ENCODE measurements around the gene CATSPERD.

CATSPERD gene

DNA sequence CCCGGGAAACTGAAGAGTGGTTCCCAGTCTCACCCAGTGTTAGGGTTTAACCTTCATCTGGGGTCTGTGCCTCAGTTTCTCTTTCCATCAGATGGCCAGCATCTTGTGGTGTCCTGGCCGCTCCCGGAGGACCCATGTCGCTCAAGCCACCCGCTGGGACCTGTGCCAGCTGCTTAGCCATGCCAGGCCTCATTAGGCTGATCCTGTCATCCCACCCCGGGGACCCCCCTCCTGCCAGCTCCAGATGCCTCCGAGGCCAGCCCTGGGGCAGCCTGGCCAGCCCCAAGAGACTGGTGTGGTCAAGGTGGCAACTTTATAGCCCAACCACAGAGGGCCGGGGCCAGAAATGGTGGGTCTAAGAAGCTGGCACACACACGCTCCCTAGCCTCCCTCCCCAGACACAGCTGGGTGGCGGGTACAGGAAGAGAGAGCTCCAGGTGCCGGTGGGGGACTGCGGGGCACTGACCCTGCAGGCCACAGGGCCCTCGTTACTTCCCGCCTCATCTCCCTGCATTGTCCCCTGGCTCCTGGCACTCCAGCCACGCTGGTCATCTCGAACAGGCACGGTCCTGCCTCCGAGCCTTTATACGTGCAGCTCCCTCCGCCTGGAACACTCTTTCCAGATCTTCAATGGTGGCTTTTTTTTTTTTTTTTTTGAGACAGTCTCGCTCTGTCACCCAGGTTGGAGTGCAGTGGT, 87.8 kb downstream of the CATSPERD start:
- no peak for DNase-seq

DNA sequence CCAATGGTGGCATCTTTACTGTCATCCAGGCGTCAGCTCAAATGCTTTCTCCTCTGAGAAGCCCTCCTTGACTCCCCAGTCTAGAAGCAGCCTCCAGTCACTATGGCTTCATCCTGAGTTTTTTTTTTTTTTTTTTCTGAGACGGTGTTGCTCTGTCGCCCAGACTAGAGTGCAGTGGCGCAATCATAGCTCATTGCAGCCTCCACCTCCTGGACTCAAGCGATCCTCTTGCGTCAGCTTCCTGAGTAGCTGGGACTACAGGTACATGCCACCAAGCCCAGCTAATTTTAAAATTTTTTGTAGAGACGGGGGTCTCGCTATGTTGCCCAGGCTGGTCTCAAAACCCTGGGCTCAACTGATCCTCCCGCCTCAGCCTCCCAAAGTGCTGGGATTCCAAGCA, 88.6 kb downstream of the CATSPERD start:
- DNase-seq: no peak

GRCh38 chr19:5809469-5809868, 89.0 kb downstream of the CATSPERD start:
- no peak for DNase-seq

DNA sequence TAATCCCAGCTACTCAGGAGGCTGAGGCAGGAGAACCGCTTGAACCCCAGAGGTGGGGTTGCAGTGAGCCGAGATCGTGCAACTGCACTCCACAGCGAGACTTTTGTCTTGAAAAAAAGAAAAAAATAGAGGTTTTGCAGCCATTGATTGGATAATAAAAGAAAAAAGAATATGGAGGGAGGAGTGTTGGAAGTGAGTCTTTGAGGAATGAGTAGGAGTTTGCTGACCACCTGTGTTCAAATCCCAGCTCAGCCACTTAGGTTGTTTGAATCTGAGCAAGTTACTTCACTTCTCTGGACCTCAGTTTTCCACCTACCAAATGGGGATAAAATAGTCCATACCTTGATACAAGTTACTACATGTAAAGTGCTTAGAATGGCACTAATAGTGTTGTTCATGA, 90.7 kb downstream of the CATSPERD start:
- no peak for DNase-seq

GRCh38 chr19:5814123-5814851, 93.8 kb downstream of the CATSPERD start:
- no peak for DNase-seq

- DNase-seq: no peak
Observed at GRCh38 chr19:5814852-5815246, 94.4 kb downstream of the CATSPERD start.

GRCh38 chr19:5817218-5817617, 96.8 kb downstream of the CATSPERD start:
- no peak for DNase-seq

DNA sequence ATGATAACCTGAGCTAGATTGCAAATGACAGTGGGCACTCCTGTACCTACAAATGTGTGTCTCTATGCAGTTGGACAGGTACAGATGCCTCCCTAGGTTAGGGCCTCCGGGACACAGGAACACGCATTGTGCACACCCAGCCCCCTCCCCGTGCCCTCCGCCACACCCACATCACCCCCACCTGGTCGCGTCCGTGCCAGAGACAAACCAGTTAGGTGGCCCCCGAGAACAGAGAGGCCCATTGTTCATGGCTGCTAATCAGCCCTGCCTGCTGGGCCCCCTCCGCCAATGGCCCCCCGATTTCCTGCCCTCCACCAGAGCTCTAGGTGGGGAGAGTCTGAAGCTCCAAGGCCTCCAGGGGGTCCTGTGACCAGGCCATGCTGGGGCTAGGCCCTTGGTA, 98.2 kb downstream of the CATSPERD start:
- DNase-seq: no peak

GRCh38 chr19:5820785-5821184, 100.3 kb downstream of the CATSPERD start:
- DNase-seq: no peak

DNA sequence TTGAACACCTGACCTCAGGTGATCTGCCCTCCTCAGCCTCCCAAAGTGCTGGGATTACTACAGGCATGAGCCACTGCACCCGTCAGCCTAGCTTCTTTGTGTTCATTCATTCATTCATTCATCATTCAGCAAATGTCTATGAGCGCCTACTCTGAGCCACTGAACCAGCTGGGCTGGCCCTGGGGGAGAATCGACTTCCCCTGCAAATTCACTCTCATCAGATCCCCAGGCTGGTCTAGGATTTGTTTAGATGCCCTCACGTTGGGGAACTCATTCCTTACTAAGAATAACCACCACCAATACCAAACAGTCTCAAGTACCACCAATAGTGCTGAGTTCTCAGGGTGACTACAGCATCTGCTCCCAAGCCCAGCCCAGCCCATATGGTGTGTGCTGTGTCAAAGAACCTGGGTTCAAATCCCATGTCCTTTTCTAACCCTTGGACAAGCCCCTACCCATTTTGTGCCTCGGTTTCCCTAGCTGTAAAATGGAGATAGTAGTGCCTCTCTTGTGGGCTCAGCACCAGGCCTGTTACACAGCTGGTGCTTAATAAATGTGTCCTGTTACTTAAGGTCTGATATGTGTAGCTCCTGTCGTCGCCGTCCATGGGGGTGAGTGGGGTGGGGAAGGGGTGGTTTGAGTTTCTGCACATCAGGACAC, 101.2 kb downstream of the CATSPERD start:
- DNase-seq: no peak

GRCh38 chr19:5822181-5822844, 101.9 kb downstream of the CATSPERD start:
- peak; percentile 30 for DNase-seq

GRCh38 chr19:5823579-5824281, 103.3 kb downstream of the CATSPERD start:
- peak; percentile 70 for DNase-seq

- DNase-seq: no peak
Observed at GRCh38 chr19:5824751-5825150, 104.3 kb downstream of the CATSPERD start.

GRCh38 chr19:5825178-5825577, 104.7 kb downstream of the CATSPERD start:
- no peak for DNase-seq

- DNase-seq: peak; percentile 96
Observed at GRCh38 chr19:5826531-5827341, 106.3 kb downstream of the CATSPERD start.

DNA sequence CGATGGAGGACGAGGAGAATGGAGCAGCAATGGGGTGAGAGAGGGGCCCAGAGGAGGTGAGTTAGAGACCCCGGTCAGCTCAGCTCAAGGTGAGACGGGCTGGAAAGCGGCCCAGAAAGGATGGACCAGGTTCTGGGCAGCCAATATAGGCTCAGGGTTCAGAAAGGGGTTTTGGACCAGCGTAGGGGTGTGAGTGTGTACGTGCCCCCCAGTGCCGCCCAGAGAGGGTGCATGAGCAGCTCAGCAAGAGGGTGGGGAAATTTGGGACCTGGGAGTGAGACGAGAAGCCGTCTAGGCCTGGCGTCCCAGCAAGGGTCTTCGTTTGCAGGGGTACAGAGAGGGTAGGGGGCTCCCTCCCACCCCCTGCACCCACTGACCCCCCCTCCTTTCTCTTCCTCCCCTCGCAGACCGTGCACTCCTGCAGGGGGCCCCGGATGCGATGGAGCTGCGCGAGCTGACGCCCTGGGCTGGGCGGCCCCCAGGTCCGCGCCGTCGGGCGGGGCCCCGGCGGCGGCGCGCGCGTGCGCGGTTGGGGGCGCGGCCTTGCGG, 107.0 kb downstream of the CATSPERD start:
- no peak for DNase-seq

- peak; percentile 96 for DNase-seq
Observed at GRCh38 chr19:5827891-5828660, 107.6 kb downstream of the CATSPERD start.
